Neutrophil (primary cell): ENCODE results near the gene CCDC186.

Experiments
- H3K27ac ChIP-seq: fragments of 200-600 bp; sonication (generic); 2 replicates; pipeline ENCODE4 v1.5.1; 2016; ENCODE audit warnings: mild to moderate bottlenecking, moderate library complexity
- H3K27me3 ChIP-seq: fragments of 200-600 bp; sonication (generic); 2 replicates; pipeline ENCODE4 v1.6.0; 2016; ENCODE audit warnings: mild to moderate bottlenecking
- H3K36me3 ChIP-seq: fragments of 200-600 bp; sonication (generic); 2 replicates; pipeline ENCODE4 v1.5.1; 2017
- H3K4me1 ChIP-seq, 2 experiments: fragments of 200-600 bp in 1 of 2; sonication (generic) in 1 of 2; 1 replicate in 1 of 2; 2 replicates in 1 of 2; pipeline versions ENCODE4 v1.5.1 to v1.6.1; 2013 to 2016; ENCODE audit warnings: low read depth in 1 of 2, low read length in 1 of 2, mild to moderate bottlenecking in 1 of 2, moderate library complexity in 1 of 2; ENCODE audit not compliant: control insufficient read depth in 1 of 2, insufficient read depth in 1 of 2
- H3K4me3 ChIP-seq, 2 experiments: fragments of 200-600 bp in 1 of 2; sonication (generic) in 1 of 2; 1 replicate in 1 of 2; 2 replicates in 1 of 2; pipeline ENCODE4 v1.5.1; 2013 to 2016; ENCODE audit warnings: low read depth in 1 of 2, low read length in 1 of 2, mild to moderate bottlenecking in 1 of 2, moderate library complexity in 1 of 2
- H3K9me3 ChIP-seq: fragments of 200-600 bp; sonication (generic); 2 replicates; pipeline ENCODE4 v1.5.1; 2016
- CTCF ChIP-seq: fragments of 200-600 bp; sonication (generic); IDR thresholded peaks from 2 replicates; pipeline ENCODE4 v1.5.1; 2016; ENCODE audit warnings: antibody characterized with exemption

CCDC186 gene

DNA sequence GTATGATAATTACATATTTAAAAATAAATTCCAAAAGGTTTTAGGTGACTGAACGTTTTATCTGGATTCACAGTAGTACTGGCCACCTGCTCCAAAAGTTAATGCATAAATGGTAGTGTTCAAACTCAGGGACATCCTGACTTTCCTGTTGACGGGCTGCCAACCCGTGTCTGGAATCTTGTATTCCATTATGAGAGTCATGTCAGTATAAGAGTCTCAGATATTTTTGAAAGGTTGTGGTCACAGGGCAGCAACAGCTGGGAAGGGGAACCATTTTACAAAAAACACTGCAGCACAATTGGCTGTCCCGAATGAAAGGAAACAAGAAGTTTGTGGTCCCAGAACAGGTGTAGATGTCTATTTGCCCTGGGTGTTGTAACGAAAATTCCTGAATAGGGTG is 8.0 kb upstream of the CCDC186 start:
- Histone ChIP-seq H3K4me1 (no peaks in the 10 kb centered on the region), H3K9me3 (no peaks in the 10 kb centered on the region), H3K27me3 (peaks cover 3% of the 10 kb centered on the region), H3K36me3 (no peaks in the 10 kb centered on the region), H3K27ac (no peak overlapping the region), H3K4me3 (no peak overlapping the region)
- TF ChIP-seq CTCF, result no peak

DNA sequence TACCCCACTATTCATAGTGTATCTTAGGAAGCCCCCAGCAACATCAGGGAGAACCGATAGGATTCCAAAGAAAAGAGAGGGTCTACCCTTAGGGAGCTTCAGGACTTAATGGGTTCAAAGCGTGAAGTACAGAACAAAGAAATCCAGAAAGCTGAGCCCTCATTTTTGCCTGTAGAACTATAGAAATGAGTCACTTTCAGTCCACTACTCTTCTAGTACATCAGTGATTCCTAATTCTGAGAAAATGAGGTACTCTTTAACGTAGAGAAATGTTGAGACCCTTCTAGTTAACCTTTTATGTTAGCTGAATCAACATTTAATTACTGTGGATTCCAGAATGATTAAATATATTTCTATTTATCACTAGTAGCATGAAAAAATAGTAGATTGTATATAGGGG is 6.9 kb upstream of the CCDC186 start:
- no peak overlapping the region for H3K4me3 ChIP-seq
- H3K27ac ChIP-seq, result no peak overlapping the region
- peaks cover 3% of the 10 kb centered on the region for H3K27me3 ChIP-seq
- H3K36me3 ChIP-seq, result no peaks in the 10 kb centered on the region
- H3K4me1 ChIP-seq, result no peaks in the 10 kb centered on the region
- no peaks in the 10 kb centered on the region for H3K9me3 ChIP-seq
- no peak for TF ChIP-seq CTCF

- H3K27me3 ChIP-seq, result peaks cover 3% of the 10 kb centered on the region
- TF ChIP-seq CTCF, result no peak
- H3K9me3 ChIP-seq, result no peaks in the 10 kb centered on the region
- H3K27ac ChIP-seq, result no peak overlapping the region
- H3K4me3 ChIP-seq, result no peak overlapping the region
- no peaks in the 10 kb centered on the region for H3K36me3 ChIP-seq
- H3K4me1 ChIP-seq, result peaks cover 4% of the 10 kb centered on the region in 2 experiments
Observed at GRCh38 chr10:114179747-114180146, 5.7 kb upstream of the CCDC186 start.

- Histone ChIP-seq H3K4me3 (no peak within 1 kb of the TSS), H3K27ac (no peak within 1 kb of the TSS), H3K9me3 (no peaks in the 10 kb centered on the region), H3K36me3 (no peaks in the 10 kb centered on the region), H3K27me3 (peaks cover 3% of the 10 kb centered on the region), H3K4me1 (peaks cover 9 to 10% of the 10 kb centered on the region in 2 experiments)
- TF ChIP-seq CTCF, result no peak
Observed at GRCh38 chr10:114179148-114179547, 5.1 kb upstream of the CCDC186 start, which contains the start of gene TDRD1. TSS of gene TDRD1 (plus strand) at chr10:114179353. CDS start at chr10:114187832, 8,479 bp downstream.

DNA sequence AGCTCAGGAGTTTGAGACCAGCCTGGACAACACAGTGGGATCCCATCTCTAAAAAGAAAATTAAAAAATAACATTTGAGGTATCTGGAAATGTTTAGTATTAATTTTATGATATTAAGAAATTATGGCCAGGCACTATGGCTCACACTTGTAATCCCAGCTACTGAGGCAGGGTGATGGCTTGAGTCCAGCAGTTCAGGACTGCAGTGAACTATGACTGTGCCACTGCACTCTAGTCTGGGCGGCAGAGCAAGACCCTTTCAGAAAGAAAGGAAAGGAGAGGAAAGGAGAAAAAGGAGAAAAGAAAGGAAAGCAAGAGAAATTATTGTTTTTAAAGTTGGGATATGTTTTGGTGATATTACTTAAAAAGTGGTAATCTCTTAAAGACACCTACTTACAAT is 2.5 kb upstream of the CCDC186 start:
- no peak overlapping the region for H3K4me3 ChIP-seq
- no peak overlapping the region for H3K27ac ChIP-seq
- TF ChIP-seq CTCF, result no peak
- no peaks in the 10 kb centered on the region for H3K9me3 ChIP-seq
- H3K36me3 ChIP-seq, result no peaks in the 10 kb centered on the region
- peaks cover 3% of the 10 kb centered on the region for H3K27me3 ChIP-seq
- H3K4me1 ChIP-seq, result peaks cover 25 to 26% of the 10 kb centered on the region in 2 experiments

DNA sequence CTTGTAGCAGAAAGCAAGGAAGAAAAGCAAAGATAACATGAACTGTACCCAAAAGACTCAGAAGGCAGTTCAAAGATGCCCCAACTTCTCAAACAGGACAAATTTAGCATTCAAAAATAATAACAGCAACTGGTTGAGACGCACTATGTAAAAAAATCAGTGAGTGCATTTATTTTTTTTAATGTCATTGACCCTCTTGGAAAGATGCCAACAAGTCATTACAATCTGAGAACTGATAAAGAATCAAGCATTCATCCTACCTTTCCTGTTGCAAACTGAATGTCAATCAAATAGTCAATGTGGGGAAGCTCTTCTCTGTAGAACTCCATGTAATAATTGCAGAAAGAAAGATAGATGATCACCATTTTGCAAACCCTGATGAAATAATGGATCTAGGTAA is 1.7 kb upstream of the CCDC186 start:
- TF ChIP-seq CTCF, result no peak
- H3K4me3 ChIP-seq, result no peak overlapping the region
- peaks cover 3% of the 10 kb centered on the region for H3K27me3 ChIP-seq

More for the DNA sequence above, 1.7 kb upstream of the CCDC186 start:
- no peaks in the 10 kb centered on the region for H3K36me3 ChIP-seq
- H3K27ac ChIP-seq, result no peak overlapping the region
- H3K4me1 ChIP-seq, result peaks cover 25 to 26% of the 10 kb centered on the region in 2 experiments
- no peaks in the 10 kb centered on the region for H3K9me3 ChIP-seq
